Measurements from ENCODE around the gene GNG3. TPM values are rescaled to one million over a fixed set of nuclear protein-coding genes. Genes with fewer than 3 reads are reported as not detected.
"Not testable (repeated sequence)": the region's sequence is repeated elsewhere in the genome, so short reads cannot be mapped to it uniquely, and the experiment has no call there.

The GNG3 gene
- total RNA-seq, 1 donor from 2014 or later = 1.4 TPM

DNA sequence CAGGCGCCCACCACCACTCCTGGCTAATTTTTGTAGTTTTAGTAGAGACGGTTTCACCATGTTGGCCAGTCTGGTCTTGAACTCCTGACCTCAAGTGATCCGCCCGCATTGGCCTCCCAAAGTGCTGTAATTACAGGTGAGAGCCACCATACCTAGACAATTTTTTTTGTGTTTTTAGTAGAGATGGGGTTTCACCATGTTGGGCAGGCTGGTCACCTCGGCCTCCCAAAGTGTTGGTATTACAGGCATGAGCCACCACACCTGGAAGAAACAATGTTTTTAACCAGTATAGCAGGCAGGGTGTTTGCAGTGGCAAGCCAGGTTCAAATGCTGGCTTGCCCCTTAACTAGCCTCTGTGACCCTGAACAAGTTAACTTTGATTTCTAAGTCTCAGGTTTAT is 42.5 kb downstream of the GNG3 start:
- DNase-seq (ENCODE audit: low spot score); ATAC-seq; intact Hi-C loops (cut with DNase I): not testable (repeated sequence)

DNA sequence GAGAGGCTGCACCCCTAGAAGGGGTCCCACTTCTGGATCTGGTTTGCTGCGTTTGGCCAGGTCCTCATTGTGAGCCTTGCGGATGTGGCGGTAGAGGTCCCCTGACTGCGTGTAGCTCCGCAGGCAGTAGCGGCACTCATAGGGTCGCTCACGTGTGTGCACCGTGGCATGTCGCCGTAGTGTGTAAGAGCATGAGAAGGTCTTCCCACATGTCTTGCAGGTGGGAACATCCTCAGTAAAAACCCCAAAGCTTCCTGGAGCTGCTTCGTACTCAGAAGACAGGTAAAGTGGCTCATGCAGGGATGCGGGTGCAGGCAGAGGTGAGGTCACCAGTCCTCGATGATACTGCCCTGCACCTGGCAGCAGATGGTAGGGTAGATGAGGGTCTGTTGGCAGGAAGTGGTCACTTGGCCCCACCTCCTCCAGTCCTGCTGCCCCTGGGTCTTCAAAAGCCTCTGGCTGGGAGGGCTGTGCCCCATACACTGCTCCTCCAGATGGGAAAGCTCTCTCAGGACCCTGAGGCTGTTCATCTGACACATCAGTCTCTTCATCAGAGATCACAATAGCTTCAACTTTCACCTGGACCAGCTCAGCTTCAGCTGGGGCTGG is 44.8 kb downstream of the GNG3 start:
- intact Hi-C loops (cut with DNase I) = no loop called here
- ATAC-seq = no peak
- DNase-seq (ENCODE audit: low spot score) = no peak

DNA sequence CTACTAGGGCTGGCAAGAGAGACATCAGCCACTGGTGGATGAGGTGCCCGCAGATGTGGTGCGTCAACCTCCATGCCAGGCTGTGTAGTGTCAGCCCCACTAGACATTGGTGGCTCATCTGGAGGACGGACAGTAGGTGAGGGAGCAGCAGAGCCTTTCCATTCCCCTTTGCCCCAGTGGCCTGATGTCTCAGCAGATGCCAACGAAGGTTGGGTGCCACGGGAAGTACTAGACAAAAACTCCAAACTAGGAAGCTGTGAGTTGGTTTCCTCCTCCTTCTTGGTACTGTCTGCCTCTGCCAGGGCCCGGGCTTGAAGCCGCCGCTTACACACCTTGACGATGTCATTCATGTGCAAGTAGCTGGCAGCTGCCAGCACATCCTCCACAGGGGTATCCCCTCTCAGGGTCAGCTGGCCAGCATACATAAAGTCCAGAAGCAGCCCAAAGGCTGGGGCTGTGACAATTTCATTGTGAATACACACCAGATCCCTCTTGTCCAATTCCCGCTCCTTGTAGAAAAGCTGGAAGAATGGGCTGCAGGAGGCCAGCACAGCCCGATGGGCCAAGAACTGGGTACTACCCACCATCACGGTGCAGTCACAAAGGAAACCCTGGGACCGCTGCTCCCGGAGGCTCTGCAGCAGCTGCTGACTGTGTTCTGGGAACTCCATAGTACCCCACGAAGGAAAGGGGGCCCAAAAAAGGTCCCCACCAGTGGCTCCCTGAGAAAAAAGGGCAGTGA is 45.7 kb downstream of the GNG3 start:
- DNase-seq (ENCODE audit: low spot score) = no peak
- intact Hi-C loops (cut with DNase I) = no loop called here
- no peak for ATAC-seq

DNA sequence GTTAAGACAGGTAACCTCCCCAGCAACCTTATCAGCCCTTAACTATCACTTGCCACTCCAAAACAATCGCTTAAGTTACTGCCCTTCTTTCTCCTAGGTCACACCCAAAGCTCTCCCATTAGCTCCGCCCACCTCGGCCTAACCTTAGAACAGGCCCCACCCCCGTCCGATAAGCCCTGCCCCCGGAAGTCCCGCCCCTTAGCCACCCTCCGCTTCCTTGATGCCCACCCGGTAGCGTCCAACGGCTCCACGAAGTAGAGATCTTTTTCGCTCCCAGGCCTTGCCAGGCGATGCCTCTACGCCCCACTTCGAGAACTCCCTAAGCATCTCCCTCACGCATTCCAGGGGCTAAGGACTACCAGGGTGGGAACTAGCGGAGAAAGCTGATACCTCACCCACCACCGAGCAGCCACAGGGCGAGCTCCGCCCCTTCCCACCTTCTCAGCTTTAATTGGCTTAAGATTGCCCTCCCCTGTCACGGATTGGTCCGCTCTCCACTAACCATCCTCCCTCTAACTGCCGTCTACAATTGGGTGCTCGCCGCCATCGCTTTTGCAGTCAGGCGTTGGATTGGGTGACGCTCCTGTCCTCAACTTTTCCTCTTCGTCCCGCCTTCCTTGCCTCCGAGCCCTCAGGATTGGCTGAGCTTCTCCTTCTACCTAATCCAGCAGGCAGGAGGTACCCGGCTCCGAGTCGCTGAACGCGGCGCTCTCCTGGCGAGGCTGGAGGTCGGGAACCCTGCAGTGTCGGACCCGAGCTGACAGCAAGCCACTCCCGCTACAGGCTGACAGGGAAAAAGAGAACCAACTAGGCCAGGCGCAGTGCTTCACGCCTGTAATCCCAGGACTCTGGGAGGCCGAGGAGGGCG is 46.5 kb downstream of the GNG3 start, which contains the start of gene ZBTB3:
Gene ZBTB3, minus strand, starts transcription at position 425 of the 868 bp plus-strand sequence. CDS start 496 bp downstream, outside the sequence.
- intact Hi-C loops (cut with DNase I) = no loop called here
- ATAC-seq = peak; percentile 99
- peak; percentile 98 for DNase-seq (ENCODE audit: low spot score)

DNA sequence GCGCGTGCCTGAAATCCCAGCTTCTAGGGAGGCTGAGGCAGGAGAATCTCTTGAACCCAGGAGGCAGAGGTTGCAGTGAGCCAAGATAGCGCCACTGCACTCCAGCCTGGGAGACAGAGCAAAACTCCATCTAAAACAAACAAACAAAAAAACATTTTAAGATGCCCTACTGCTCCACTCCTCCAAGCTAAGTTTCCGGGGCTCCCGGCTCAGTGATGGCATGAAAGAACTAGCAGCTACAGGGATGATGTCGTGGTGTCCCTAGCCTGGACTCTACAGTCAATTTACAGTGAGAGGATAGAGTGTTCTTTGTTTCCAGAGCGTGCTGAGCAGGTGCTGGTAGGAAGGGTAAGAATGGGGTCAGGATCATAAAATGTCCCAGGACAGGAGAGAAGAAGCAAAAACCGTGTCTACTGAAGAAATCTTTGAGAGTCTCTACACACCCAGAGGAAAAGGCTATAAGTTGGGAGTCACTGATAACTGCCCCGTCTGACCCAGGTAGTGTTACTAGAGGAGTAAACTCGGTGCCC is 47.7 kb downstream of the GNG3 start:
- no peak for DNase-seq (ENCODE audit: low spot score)
- intact Hi-C loops (cut with DNase I) = no loop called here
- no peak for ATAC-seq

DNA sequence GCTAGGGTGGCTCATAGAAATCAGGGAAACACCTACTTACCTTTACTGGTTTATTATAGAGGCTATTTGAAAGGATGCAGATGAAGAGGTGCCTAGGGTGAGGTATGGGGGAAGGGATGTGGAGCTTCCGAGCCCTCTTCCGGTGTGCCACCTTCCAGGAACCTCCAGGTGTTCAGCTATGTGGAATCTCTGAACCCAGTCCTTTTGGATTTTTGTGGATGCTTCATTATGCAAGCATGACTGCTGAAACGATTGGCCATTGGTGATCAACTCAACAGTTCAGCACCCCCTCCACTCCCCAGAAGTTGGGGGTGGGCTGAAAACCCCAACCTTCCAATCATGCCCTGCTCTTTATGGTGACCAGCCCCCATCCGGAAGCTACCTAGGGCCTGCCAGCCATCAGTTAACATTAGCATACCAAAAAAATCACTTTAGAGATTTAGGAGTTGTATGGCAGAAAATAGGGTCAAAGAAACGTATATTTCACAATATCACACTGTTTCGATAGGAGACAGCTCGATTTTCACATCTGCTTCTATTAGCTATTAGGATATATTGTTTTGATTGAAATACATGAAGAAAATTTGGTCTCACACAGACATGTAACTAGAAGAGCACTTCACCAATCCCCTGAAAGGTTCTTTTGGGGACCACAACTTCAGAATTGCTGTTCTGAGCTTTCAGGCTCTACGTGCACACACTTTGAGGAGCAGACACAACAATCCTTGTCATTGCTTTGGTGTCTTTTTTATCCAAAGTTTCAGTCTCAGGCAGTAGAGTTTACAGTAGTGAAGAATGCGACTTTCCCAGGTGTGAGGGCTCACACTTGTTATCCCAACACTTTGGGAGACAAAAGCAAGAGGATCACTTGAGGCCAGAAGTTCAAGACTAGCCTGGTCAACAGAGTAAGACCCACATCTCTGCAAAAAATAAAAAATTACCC is 50.6 kb downstream of the GNG3 start:
- ATAC-seq (no peak), DNase-seq (ENCODE audit: low spot score) (no peak)
- intact Hi-C loops (cut with DNase I) = no loop called here

Other genes starting within 250 kb of the GNG3 start
- 2,773 TPM for gene AHNAK, start 160.9 kb upstream of the GNG3 start, total RNA-seq
- gene EEF1G, start 133.8 kb upstream of the GNG3 start, total RNA-seq = 811 TPM
- gene TUT1, start 116.2 kb upstream of the GNG3 start, total RNA-seq = 20.7 TPM
- gene MTA2, start 105.8 kb upstream of the GNG3 start, total RNA-seq = 86.6 TPM
- gene EML3, start 94.9 kb upstream of the GNG3 start, total RNA-seq = 113 TPM
- gene ROM1, start 94.4 kb upstream of the GNG3 start, total RNA-seq = 15.2 TPM
- gene B3GAT3, start 85.7 kb upstream of the GNG3 start, total RNA-seq = 38.7 TPM
- gene GANAB, start 61.1 kb upstream of the GNG3 start, total RNA-seq = 219 TPM
- gene INTS5, start 54.4 kb upstream of the GNG3 start, total RNA-seq = 12.3 TPM
- gene C11orf98, start 42.5 kb upstream of the GNG3 start, total RNA-seq = 25.1 TPM
- gene CSKMT, start 42.4 kb upstream of the GNG3 start, total RNA-seq = 7.1 TPM
- 7.1 TPM for gene UQCC3, start 36.0 kb upstream of the GNG3 start, total RNA-seq
- 4.9 TPM for gene LBHD1, start 35.4 kb upstream of the GNG3 start, total RNA-seq
- gene UBXN1, start 28.6 kb upstream of the GNG3 start, total RNA-seq = 79.6 TPM
- 28.4 TPM for gene LRRN4CL, start 18.1 kb upstream of the GNG3 start, total RNA-seq
- 44.5 TPM for gene BSCL2, start 252 bp upstream of the GNG3 start, total RNA-seq
- gene HNRNPUL2, start 19.8 kb downstream of the GNG3 start, total RNA-seq = 51.2 TPM
- gene TTC9C, start 20.8 kb downstream of the GNG3 start, total RNA-seq = 30.9 TPM
- gene ZBTB3, start 46.5 kb downstream of the GNG3 start, total RNA-seq = 9.8 TPM
- 48.1 TPM for gene POLR2G, start 53.9 kb downstream of the GNG3 start, total RNA-seq
- gene TAF6L, start 63.7 kb downstream of the GNG3 start, total RNA-seq = 17.8 TPM
- 29.6 TPM for gene TMEM179B, start 79.7 kb downstream of the GNG3 start, total RNA-seq
- 10.4 TPM for gene TMEM223, start 84.3 kb downstream of the GNG3 start, total RNA-seq
- gene NXF1, start 97.8 kb downstream of the GNG3 start, total RNA-seq = 81.8 TPM
- gene STX5, start 124.4 kb downstream of the GNG3 start, total RNA-seq = 51.6 TPM
- not detected for gene TEX54, start 125.2 kb downstream of the GNG3 start, total RNA-seq
- gene WDR74, start 131.9 kb downstream of the GNG3 start, total RNA-seq = 34.5 TPM
- gene SLC3A2, start 173.2 kb downstream of the GNG3 start, total RNA-seq = 102 TPM
- not detected for gene CHRM1, start 213.7 kb downstream of the GNG3 start, total RNA-seq

Measured in sciatic nerve (tissue), 2 donors.